NCI-H2227 (cell line): ENCODE data around the gene CD93.

Experiments
- DNase-seq: peaks from one replicate; lab custom pipeline; 2025; ENCODE audit not compliant: unreplicated experiment; lab: John Stamatoyannopoulos, UW

Gene CD93, protein sequence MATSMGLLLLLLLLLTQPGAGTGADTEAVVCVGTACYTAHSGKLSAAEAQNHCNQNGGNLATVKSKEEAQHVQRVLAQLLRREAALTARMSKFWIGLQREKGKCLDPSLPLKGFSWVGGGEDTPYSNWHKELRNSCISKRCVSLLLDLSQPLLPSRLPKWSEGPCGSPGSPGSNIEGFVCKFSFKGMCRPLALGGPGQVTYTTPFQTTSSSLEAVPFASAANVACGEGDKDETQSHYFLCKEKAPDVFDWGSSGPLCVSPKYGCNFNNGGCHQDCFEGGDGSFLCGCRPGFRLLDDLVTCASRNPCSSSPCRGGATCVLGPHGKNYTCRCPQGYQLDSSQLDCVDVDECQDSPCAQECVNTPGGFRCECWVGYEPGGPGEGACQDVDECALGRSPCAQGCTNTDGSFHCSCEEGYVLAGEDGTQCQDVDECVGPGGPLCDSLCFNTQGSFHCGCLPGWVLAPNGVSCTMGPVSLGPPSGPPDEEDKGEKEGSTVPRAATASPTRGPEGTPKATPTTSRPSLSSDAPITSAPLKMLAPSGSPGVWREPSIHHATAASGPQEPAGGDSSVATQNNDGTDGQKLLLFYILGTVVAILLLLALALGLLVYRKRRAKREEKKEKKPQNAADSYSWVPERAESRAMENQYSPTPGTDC

DNA sequence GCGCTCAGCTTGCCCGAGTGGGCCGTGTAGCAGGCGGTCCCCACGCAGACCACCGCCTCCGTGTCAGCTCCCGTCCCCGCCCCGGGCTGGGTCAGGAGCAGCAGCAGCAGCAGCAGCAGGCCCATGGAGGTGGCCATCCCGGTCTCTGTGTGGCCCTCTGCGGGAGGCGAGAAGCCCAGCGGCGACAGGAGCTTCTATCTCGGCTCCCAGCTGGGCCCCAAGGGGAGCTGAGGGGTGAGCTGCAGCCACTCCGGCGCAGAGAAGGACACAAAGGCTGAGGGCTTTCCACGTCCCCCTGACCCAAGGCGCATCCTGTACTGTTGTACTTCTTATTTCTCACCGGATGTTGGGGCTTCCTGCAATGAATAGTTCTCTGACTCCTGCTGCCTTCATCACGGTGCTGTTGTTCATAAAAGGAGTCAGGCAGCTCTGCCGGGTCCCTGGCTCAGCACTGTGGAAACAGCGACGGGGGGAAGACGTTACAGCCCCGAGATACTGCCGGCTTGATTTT lies at the start of gene CD93:
Gene CD93, minus strand, starts transcription at position 269 of the 511 bp plus-strand sequence. Its CDS starts 132 bp downstream, at position 137.
- no peak for DNase-seq

DNA sequence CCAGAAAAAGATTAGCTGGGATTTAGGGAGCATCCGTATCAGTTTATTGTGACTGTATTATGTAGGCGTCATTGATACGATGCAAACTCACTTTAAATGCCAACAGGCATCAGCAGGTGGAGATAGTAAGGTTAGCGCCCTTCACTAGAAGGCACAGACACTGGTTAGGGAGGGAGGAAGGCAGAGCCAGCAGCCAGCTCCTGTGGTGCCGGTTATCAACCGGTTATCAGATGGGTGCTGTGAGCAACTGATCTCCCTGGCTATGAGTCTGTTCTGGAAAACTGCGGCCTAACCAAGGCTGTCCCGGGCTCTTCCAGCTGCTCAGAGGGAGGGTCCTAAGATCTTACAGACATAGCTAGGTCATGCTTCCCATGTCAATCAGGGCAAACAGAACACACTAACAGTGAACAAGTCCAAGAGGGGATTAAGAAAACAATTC lies 47.5 kb upstream of the CD93 start:
- no peak for DNase-seq

DNA sequence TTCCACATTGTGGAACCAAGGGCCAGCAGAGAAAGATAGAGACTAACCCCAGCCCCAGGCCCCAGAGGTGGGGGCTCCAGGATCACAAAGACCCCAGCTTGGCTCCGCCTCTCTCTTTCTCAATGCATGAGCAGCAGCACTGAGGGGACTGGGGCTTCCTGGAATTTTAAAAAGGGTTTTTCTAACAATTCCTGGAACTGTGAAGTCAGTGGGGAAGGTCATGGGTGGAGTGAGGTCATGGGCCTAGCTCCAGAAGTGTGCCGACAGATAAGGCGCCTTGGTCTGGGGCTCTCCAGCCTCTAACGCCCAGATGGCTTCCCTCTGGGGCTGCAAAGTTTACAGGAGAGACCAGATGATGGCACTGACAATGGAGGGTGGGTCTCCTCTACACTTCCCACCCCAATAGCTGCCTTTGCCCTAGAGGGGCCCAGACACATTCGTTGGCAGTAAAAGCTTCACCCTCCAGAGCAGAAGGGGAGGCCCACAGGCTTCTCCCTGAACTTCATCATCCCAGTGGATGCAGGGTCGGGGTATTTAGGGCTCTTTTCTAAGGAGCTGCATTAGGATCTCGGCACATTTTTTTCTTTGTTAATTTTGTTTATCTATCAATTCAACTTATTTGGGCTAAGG lies 46.9 kb upstream of the CD93 start:
- no peak for DNase-seq

DNA sequence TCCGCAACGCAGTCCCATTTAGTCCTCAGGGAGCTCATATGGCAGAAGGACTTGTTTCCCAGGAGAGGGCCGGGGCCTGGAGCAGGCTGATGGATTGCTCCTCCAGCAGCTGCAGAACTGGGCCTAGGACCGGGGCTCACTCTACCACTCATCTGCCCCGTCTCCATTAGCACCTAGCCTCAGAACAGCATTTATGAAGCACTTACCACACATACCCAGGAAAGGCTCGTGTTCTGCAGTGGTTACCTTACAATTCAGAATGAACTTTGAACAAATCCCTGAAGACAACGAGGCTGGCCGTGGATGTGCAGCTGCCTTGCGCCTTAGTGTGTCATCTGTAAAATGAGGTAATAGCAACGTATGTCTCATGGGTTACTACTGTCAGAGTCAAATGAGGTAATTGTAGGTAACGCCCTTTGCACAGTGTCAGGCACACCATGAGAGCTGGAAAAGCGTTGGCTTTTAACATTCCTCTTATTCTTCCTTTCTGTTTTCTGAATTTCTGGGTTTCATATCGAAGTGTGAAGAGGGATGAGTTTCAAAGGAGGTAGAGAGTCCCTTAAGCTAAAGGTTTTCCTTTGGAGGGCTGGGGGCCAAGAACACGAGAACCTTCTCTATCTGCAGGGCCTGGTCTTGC lies 46.3 kb upstream of the CD93 start:
- no peak for DNase-seq

DNA sequence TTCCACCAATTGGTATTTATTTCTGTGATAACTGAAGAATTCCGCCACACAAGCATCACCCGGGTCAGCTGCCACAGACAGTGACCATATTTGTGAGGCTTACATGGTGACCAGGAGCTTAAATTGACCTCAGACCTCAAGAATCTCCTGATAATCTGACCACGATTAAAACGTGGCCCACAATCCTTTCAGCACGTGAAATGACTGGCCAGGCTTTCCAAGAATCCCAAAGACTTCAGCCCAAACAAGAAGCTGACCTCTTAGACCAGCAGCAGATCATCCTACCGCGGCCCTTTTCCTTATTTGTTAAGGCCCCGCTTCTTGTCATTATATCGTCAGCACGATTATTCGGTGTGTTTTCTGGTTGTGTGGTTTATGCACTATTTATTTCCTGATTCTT lies 45.6 kb upstream of the CD93 start:
- DNase-seq: no peak

DNA sequence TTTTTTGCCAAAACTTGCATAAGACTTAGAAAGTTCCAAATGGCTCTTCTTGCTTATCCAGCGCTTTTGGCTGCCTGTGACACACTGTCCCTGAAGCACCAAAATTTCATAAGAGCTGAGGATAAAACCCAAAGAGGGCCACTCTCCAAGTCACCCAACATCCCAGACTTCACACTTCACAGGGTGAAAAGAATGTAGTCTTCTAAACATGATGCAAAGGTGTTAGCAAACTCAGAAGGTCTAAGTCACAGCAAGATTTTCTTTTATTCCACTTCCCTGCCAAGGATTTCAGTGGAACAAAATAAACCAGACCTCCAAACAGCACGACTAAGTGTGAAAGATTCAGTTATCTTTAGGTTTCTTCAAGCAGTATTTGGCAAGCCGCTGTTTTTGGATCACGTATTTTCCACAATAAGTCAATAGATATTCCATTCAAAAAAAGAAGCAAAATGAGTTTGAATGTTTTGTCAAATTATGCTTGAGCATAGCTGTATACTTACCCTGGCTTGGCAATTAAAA lies 44.6 kb upstream of the CD93 start:
- DNase-seq: no peak

DNA sequence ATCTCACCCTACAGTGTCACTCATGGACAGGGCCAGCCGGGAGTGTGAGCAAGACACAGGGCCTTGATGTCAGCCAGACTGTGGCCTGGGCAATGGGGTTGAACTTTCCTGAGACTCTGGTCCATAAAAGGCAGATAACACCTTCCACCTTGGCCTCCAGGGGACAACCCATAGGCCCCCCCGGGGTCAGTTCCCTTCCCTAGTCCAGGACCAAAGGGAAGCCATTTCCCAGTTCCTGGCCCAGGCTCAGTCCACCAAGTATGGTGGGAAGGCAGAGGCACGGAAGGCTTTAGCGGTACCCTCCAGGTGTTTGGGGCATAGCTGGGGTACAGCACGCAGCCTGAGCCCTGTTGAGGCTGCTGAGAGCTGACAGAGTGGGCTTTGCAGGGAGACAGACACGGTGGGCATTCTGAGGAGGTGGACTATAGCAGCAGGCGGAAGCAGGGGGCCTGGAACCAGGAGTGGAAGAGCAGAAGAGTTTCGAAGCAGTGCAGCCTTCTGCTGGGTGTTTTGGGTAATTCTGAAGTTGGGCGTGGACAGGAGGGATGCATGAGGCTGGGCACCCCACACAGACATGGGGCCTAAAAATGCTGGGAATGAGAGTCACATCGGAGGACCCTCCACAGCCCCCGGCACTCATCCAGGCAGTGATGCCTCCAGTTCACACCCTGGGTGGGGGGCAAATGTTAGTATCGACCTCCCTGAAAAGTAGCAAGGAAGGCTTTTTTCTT lies 43.9 kb upstream of the CD93 start:
- no peak for DNase-seq

DNA sequence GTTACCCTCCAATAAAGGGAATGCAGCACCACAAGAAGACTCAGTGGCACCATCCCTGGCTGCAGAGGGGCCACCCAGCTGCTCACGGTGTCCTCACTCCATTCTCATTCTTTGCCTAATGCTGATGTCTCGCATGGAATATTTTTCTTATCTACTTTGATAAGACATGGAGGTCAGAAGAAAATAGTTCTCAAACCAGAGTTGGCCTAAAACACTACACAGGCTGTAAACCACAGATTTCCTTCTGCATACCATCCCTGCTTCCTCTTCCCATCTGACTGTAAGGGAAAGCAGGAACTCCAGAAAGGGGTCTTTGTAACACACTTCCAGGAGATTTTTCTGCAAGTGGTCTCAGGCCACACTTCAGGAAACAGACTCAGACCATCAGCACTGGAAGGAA lies 43.1 kb upstream of the CD93 start:
- no peak for DNase-seq

DNA sequence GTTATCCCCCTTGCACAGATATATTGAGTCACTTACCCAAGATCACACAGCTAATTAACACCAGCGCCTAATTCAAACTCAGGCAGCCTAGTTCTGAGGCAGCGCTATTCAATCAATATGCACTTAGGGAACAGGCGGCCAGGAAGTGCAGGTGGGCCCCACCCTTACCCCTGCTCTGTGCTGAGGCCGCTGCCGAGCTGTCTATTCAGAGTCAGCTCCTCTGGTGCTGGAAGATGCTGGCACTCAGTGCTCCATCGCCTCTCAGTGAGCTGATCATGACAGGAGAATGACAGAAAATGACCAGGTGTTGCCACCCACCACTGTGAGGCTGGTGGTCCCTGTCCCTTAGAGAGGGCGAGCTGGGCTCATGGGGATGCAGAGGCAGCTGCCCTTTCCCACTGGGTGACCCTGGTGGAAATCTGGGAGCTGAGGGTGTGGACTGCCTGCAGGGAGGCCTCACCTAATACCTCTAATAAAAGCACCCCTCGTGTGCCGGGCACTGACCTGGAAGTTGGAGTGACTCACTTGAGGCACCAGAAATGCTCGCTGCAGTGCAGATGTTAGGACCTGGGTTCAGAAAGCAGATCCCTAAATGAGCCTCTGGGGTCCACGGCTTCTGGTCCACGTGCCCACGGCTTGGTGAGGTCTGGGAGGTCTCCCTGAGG lies 42.5 kb upstream of the CD93 start:
- DNase-seq: no peak

DNA sequence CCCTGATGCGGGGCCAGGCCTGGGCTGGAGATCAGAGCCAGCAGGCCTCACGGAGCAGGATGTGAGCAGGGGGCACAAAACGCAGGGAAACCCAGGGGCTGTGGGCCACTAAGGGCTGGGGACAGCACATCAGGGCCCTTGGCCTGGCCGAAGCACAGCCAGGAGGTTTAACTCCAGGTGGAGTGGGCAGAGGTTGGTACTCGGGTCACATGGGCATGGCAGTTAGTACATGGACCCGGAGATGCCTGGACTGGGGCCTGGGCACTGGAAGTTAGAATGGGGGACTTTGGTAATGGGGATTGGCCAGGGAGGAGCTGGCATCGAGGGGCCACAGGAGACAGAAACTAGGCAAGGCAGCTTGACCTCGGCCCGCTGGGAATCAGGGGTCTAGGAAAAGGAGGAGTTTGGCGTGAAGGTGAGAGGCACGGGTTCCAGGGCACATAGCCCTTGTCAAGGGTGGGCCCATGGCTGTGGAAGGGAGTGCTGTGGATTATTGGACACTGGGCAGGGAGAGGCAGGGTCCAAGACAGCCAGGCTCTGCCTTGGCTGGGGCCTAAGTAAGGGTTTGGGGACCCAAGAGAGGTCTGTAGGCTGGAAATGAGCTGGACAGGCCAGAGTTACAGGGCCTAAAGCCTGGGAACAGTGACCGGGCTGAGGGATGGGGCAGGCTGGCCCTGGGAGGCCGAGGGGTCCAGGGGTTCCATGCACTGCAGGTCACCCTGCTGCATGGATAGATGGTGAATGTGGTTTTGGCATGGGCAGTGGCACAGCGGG lies 41.6 kb upstream of the CD93 start:
- no peak for DNase-seq

DNA sequence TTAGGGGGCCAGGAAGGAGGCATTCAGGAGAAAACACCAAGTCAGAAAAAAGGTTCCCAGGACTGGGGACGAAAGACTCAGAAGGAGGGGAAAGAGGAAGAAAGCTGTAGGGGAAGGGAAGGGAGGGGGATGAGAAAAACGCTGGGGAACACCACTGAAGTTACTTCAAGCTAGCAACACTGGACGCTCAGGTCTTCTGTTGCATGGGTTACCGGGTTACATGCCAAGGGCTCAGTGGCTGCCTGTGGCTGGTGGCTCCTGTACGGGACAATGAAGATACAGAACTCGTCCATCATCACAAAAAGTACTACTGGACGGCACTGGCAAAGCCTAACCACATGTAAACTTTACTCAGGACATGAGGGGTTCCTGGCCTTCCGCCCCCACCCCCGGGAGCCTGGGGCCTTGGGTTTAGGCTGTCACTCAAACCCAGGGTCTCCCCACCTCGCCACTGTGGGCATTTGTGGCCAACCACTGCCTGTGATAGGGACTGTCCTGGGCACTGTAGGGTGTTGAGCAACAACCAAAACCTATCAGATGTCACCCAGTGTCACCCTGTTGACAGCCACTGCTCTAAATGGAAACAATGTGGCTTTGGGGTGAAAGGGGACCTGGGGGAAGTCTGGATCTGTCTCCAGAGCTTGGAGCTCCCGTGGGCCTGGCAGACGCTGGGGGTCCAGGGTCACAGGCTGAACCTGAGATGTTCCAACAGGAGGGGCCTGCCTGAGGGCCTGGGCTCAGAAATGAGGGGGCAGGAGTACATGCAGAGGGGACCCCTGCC lies 40.3 kb upstream of the CD93 start:
- DNase-seq: no peak

DNA sequence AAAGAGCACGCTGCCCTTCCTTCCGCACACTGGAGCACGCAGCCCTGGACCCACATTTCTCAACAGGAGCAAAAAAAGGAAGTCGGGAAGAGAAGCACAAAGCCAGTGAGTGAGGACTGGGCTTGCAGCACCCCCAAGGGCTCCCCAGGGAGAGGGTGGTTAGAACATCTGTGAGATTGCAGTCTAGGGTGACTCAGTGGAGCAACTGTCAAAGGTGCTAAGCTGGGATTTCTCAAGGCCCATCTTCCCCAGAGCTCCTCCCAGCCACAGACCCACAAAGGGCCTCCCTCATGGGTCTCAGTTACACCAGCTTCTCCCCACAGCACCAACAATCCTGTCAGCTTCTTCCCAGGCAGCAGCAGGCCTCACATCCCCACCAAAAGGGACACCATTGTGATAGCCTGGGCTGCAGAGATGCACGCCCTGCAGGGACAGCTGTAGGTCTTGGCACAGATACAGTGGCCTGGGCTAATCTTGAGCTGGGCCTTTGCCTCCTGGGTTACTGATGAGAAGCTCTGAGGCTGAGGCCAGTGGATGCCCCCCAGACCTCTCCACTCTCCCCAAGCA lies 39.6 kb upstream of the CD93 start:
- DNase-seq: no peak

DNA sequence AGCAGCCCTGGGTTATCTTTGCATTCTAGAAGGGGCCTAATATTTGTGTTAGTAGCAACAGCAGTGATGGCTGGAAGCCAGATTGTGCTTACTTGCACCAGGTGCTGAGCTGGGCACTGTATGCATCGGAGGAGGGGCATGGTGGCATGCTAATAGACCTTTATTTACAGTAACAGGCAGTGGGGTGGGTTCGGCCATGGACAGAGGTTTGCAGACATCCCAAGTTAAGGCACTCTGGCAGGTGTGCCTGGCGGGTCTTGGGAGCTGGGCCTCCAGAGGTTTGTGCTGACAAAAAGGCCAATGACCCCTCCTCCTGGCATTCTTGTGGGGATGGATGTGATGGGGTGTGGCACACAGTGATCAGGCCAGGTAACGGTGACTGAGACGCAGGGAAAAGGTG lies 39.0 kb upstream of the CD93 start:
- DNase-seq: no peak

DNA sequence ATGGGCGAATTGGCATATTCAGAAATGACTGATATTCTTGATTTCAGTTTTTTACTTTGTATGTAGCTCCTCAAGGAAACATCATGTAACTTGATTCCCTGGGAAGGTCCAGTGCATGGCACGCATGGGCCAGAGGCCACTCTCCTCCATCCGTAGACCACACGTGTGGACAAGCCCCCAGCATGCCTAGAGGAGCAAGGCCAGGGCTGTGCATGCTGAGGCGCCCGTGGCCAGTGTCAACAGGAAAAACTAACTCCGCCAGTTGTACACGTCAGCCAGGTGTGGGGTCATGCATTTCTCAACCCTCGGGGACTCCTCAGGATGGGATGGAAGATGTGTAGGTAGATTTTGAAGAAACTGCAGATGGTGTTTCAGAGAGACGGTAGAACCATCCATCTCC lies 37.8 kb upstream of the CD93 start:
- no peak for DNase-seq

DNA sequence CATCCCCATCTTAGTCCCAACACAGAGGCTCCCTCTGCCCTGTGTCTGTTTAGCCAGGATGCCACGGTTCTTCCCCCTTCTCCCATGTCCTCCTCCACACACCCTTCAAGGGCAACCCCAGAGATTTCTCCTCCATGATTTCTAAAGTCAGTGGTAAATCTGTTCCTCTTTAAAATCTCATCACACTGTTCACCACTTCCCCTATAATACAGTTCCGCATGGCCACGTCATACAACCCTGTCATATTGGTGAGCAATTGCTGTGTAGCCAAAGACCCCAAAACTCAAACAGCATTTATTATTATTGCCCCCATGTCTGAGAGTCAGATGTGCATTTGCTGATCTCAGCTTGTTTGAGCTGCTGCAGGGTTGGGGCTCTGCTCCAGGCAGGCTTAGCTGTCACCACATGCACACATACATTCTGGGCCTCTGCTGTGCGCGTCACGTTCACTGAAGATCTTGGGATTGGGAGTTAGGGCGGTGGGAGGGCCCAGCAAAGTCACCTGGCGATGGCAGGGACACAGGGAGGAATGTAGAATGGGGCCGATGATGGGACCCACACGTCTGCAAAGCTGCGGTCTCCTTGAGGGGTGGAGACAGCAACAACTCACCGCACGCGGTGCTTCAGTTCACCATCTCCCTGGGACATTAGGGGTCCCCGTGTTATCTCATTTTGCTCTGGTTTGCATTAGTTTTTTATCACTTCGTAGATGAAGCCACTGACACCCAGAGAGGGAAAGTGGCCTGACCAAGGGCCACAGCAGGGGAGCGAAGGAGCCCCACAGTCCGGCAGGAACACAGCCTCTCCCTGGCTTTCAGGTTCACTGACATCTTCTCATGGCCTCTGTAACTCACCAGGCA lies 36.9 kb upstream of the CD93 start:
- DNase-seq: no peak

DNA sequence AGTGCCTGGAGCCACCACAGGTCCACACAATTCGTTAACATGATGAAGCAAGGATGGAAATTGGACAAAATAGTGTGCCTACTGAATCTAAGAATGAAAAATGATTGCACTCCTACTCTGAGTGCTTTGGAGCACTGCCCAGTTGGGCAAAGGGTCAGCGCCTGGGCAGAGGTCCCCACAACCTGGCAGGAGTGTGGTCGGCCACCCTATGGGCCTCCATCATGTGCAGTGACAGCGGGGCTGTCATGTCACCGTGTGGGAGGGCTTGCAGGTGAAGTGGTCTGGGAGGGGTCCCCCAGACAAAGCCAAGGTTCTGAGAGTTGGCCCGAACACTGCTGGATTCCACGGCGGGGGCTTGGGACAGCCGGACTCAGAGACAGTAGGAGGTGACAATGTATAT lies 36.2 kb upstream of the CD93 start:
- no peak for DNase-seq

DNA sequence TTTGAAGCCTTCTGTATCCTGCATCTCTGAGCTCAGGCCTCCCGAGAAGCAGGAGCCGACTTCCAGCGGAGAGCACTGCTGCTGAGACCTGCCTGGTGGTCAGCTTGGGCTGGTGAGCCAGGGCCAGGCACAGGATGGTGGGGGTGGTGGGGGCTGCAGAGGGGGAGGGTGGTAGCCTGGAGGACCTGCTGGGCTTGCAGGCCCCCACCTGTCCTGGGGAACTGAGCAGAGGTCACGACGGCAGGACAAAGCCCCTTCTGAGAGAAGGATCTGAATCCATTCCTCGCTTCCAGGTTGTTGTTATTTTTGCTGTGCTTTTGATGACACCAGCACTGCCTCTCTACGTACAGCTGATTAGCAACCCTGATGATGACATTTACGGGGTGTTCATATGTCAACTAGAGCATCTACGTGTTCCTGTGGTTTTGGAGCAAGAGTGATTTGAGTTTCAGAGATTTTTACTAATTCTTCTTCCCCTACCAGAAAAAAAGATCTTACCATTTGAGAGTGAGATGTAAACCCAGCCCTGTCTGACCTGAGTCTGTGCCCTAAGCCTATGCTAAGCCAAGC lies 35.7 kb upstream of the CD93 start:
- DNase-seq: no peak
